SK-N-MC (cell line): ENCODE measurements around the gene RBKS.

ENCODE experiments used
- EZH2 ChIP-seq: fragments of 200-600 bp; sonication (generic); IDR thresholded peaks from one replicate; pipeline ENCODE4 v1.6.1; 2017; ENCODE audit warnings: antibody characterized with exemption
- POLR2AphosphoS5 ChIP-seq: IDR thresholded peaks from 2 replicates; pipeline ENCODE4 v1.6.1; 2012; ENCODE audit warnings: mild to moderate bottlenecking, low read depth, low read length, borderline replicate concordance

DNA sequence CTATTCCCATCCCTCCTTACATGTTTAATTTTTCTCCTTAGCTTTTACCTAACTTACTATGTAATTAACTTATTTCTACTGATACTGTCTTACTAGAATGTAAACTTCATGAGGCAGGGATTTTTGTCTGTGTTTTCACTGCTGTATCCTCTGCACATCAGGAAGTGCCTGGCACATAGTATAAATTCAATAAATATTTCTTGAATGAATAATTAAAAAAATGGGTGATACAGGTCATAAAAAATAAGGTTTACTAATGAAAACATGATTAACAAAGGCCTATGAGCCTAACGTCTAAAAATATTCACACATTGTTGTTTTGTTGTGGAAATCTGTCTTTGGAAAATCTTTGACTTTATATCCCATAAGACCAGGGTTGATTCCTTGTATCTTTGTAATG lies 4.5 kb downstream of the RBKS start:
- TF ChIP-seq EZH2 = no peak
- TF ChIP-seq POLR2AphosphoS5 = no peak
